ENCODE measurements around the gene EVX2. TPM values are rescaled to one million over a fixed set of nuclear protein-coding genes. Genes with fewer than 3 reads are reported as not detected.

EVX2 gene
- total RNA-seq, 1 experiment from 2014 or later, result not detected

- no peaks in the 10 kb centered on the region for H3K79me2 ChIP-seq (ENCODE audit: low read depth)
- DNase-seq, result no peak
- intact Hi-C loops (cut with micrococcal nuclease; ENCODE audit: unreplicated experiment), result no loop called here
- H3K4me3 ChIP-seq, result no peak within 1 kb of the TSS
- TF ChIP-seq, protein P1, sequence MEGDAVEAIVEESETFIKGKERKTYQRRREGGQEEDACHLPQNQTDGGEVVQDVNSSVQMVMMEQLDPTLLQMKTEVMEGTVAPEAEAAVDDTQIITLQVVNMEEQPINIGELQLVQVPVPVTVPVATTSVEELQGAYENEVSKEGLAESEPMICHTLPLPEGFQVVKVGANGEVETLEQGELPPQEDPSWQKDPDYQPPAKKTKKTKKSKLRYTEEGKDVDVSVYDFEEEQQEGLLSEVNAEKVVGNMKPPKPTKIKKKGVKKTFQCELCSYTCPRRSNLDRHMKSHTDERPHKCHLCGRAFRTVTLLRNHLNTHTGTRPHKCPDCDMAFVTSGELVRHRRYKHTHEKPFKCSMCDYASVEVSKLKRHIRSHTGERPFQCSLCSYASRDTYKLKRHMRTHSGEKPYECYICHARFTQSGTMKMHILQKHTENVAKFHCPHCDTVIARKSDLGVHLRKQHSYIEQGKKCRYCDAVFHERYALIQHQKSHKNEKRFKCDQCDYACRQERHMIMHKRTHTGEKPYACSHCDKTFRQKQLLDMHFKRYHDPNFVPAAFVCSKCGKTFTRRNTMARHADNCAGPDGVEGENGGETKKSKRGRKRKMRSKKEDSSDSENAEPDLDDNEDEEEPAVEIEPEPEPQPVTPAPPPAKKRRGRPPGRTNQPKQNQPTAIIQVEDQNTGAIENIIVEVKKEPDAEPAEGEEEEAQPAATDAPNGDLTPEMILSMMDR (conservative IDR thresholded peaks at IDR 0.05), result no peak
- TF ChIP-seq EZH2 (IDR thresholded peaks at IDR 0.05; ENCODE audit: low read depth), result no peak
- no peaks in the 10 kb centered on the region for H3K9me3 ChIP-seq (ENCODE audit: insufficient read depth, low read depth)
- no peaks in the 10 kb centered on the region for H4K20me1 ChIP-seq (ENCODE audit: insufficient read depth)
- H2AFZ ChIP-seq, result no peak within 1 kb of the TSS
- peaks cover 60% of the 10 kb centered on the region for H3K27me3 ChIP-seq (ENCODE audit: insufficient read depth, low read depth)
- CTCF ChIA-PET, result no interaction called here
- BruUV-seq (replicated peaks), result no TSS peak
- no peaks in the 10 kb centered on the region for H3K9me2 ChIP-seq (ENCODE audit: insufficient read depth)
- POLR2A ChIA-PET (ENCODE audit: unreplicated experiment), result no interaction called here
- H3K27ac ChIP-seq, result no peak within 1 kb of the TSS
- H3F3A ChIP-seq (ENCODE audit: insufficient read depth, low read depth), result no peaks in the 10 kb centered on the region
- H3K4me2 ChIP-seq, result no peak within 1 kb of the TSS
- no peaks in the 10 kb centered on the region for H3K36me3 ChIP-seq (ENCODE audit: low read depth)
- H3K4me1 ChIP-seq (replicated peaks; ENCODE audit: insufficient read depth), result no peaks in the 10 kb centered on the region
Observed at GRCh38 chr2:176122683-176123410, 39.1 kb upstream of the EVX2 start, which contains the start of gene HOXD9. TSS of gene HOXD9 (plus strand) at chr2:176122719. CDS start at chr2:176122769, 50 bp downstream.

- ChIA-PET CTCF (no interaction called here), POLR2A (ENCODE audit: unreplicated experiment) (no interaction called here)
- Histone ChIP-seq H3K79me2 (ENCODE audit: low read depth) (no peaks in the 10 kb centered on the region), H4K20me1 (ENCODE audit: insufficient read depth) (no peaks in the 10 kb centered on the region), H3K4me3 (no peak overlapping the region), H3K4me1 (replicated peaks; ENCODE audit: insufficient read depth) (no peaks in the 10 kb centered on the region), H3K27me3 (ENCODE audit: insufficient read depth, low read depth) (peaks cover 67% of the 10 kb centered on the region), H2AFZ (no peak overlapping the region), H3K27ac (no peak overlapping the region), H3K9me3 (ENCODE audit: insufficient read depth, low read depth) (no peaks in the 10 kb centered on the region), H3F3A (ENCODE audit: insufficient read depth, low read depth) (no peaks in the 10 kb centered on the region), H3K4me2 (no peak overlapping the region), H3K9me2 (ENCODE audit: insufficient read depth) (no peaks in the 10 kb centered on the region), H3K36me3 (ENCODE audit: low read depth) (no peaks in the 10 kb centered on the region)
- no peak for DNase-seq
- intact Hi-C loops (cut with micrococcal nuclease; ENCODE audit: unreplicated experiment), result no loop called here
- TF ChIP-seq, protein P1 (conservative IDR thresholded peaks at IDR 0.05), result no peak
- TF ChIP-seq EZH2 (IDR thresholded peaks at IDR 0.05; ENCODE audit: low read depth), result no peak
- no TSS peak for BruUV-seq (replicated peaks)
Observed at GRCh38 chr2:176122052-176122682, 38.4 kb upstream of the EVX2 start.

GRCh38 chr2:176121190-176122051 lies 37.7 kb upstream of the EVX2 start:
- no peak for TF ChIP-seq EZH2 (IDR thresholded peaks at IDR 0.05; ENCODE audit: low read depth)
- TF ChIP-seq, protein P1 (conservative IDR thresholded peaks at IDR 0.05), result no peak
- no peaks in the 10 kb centered on the region for H3F3A ChIP-seq (ENCODE audit: insufficient read depth, low read depth)
- no peaks in the 10 kb centered on the region for H3K9me2 ChIP-seq (ENCODE audit: insufficient read depth)
- peaks cover 70% of the 10 kb centered on the region for H3K27me3 ChIP-seq (ENCODE audit: insufficient read depth, low read depth)
- no peaks in the 10 kb centered on the region for H3K36me3 ChIP-seq (ENCODE audit: low read depth)
- intact Hi-C loops (cut with micrococcal nuclease; ENCODE audit: unreplicated experiment), result no loop called here
- BruUV-seq (replicated peaks), result no TSS peak
- no peaks in the 10 kb centered on the region for H4K20me1 ChIP-seq (ENCODE audit: insufficient read depth)
- no peak overlapping the region for H3K4me2 ChIP-seq
- DNase-seq, result no peak
- no peak overlapping the region for H3K4me3 ChIP-seq
- H3K79me2 ChIP-seq (ENCODE audit: low read depth), result no peaks in the 10 kb centered on the region
- ChIA-PET POLR2A (ENCODE audit: unreplicated experiment) (interaction anchor here (0.7 kb wide), 1 partner anchor 128 kb away, joined by 3 read pairs; no protein-coding TSS in a partner anchor), CTCF (no interaction called here)
- no peak overlapping the region for H3K27ac ChIP-seq
- no peak overlapping the region for H2AFZ ChIP-seq
- no peaks in the 10 kb centered on the region for H3K9me3 ChIP-seq (ENCODE audit: insufficient read depth, low read depth)
- H3K4me1 ChIP-seq (replicated peaks; ENCODE audit: insufficient read depth), result no peaks in the 10 kb centered on the region
